HCT116 (cell line): ENCODE measurements around the gene TRIM66. TPM values are rescaled to one million over a fixed set of nuclear protein-coding genes. Genes with fewer than 3 reads are reported as not detected.

Experiments
- ATAC-seq: fragments of 200-7000 bp; cut with Tn5 transposase; 2 replicates; pipeline ENCODE4 v1.9.1; 2020; ENCODE audit warnings: mild to moderate bottlenecking, moderate library complexity
- BruUV-seq: library from RNA; stranded (reverse); fragments of 400-500 nt; replicated peaks from 2 replicates; lab custom pipeline; 2021; lab: Mats Ljungman, UMichigan
- CTCF ChIA-PET: fragments of 300-600 bp; sonication (Branson Sonifier 250); formaldehyde crosslinking; loops from one replicate; lab custom pipeline; 2021; ENCODE audit warnings: antibody characterized with exemption; lab: Charles Lee
- POLR2A ChIA-PET: fragments of 300-600, 350-600 bp; sonication (Branson Sonifier 250); formaldehyde crosslinking; loops from one replicate; lab custom pipeline; 2021; ENCODE audit warnings: antibody characterized with exemption; lab: Charles Lee
- RAD21 ChIA-PET, 2 experiments: fragments of 300-600 bp; sonication (Branson Sonifier 250); formaldehyde crosslinking; loops; one replicate each; lab custom pipeline; 2023; ENCODE audit warnings: low total read pairs in 2 of 2; ENCODE audit not compliant: uncharacterized antibody in 2 of 2, unreplicated experiment in 2 of 2, low non-redundant PET in 1 of 2; lab: Charles Lee
- DNase-seq: peaks from one replicate; pipeline ENCODE4 v3.0.0-alpha.2; 2010; ENCODE audit warnings: low read depth, low spot score
- H2AFZ ChIP-seq: fragments of 200-600 bp; shearing (Covaris generic), sonication (generic); 2 replicates; pipeline ENCODE4 v1.6.1; 2017; ENCODE audit warnings: low read depth, mixed run types, mixed read lengths, antibody characterized with exemption, low read length; ENCODE audit not compliant: poor library complexity, severe bottlenecking
- H3K27ac ChIP-seq: 2 replicates; pipeline ENCODE4 v1.5.1; 2012; ENCODE audit warnings: low read depth, low read length
- H3K27me3 ChIP-seq: fragments of 200-600 bp; sonication (generic); 2 replicates; pipeline ENCODE4 v1.6.1; 2016; ENCODE audit warnings: mixed run types, low read length, mixed read lengths; ENCODE audit not compliant: insufficient read depth
- H3K36me3 ChIP-seq, 2 experiments: fragments of 200-500 bp in 1 of 2; fragments of 200-600 bp in 1 of 2; sonication (Bioruptor generic) in 1 of 2; sonication (generic) in 1 of 2; 2 replicates each; pipeline versions ENCODE4 v1.5.1 to v1.6.1; 2014 to 2016; ENCODE audit warnings: low read length in 2 of 2, inconsistent platforms in 1 of 2, mixed read lengths in 1 of 2, mixed run types in 1 of 2; ENCODE audit not compliant: insufficient read depth in 2 of 2, control insufficient read depth in 1 of 2
- H3K4me1 ChIP-seq, 2 experiments: fragments of 200-600 bp in 1 of 2; sonication (generic) in 1 of 2; 2 replicates each; pipeline versions ENCODE4 v1.5.1 to v1.6.1; 2012 to 2017; ENCODE audit warnings: low read length in 2 of 2, inconsistent platforms in 1 of 2, mild to moderate bottlenecking in 1 of 2, mixed read lengths in 1 of 2, mixed run types in 1 of 2, moderate library complexity in 1 of 2; ENCODE audit not compliant: insufficient read depth in 2 of 2, control insufficient read depth in 1 of 2
- H3K4me2 ChIP-seq: fragments of 200-600 bp; sonication (generic); 2 replicates; pipeline ENCODE4 v1.6.1; 2017; ENCODE audit warnings: mixed run types, low read length, mixed read lengths
- H3K4me3 ChIP-seq, 2 experiments: fragments of 200-600 bp in 1 of 2; sonication (generic) in 1 of 2; replicated peaks in 1 of 2; 2 replicates each; pipeline ENCODE4 v1.5.1; 2011 to 2016; ENCODE audit warnings: low read length in 2 of 2, control low read depth in 1 of 2, low read depth in 1 of 2, mild to moderate bottlenecking in 1 of 2, mixed read lengths in 1 of 2, mixed run types in 1 of 2
- H3K79me2 ChIP-seq: fragments of 200-600 bp; sonication (generic); 2 replicates; pipeline ENCODE4 v1.6.1; 2017; ENCODE audit warnings: mild to moderate bottlenecking, mixed run types, low read length, moderate library complexity, mixed read lengths; ENCODE audit not compliant: insufficient read depth
- H3K9ac ChIP-seq: fragments of 200-600 bp; sonication (generic); 2 replicates; pipeline ENCODE4 v1.6.1; 2016; ENCODE audit warnings: low read length, mixed read lengths
- H3K9me2 ChIP-seq: fragments of 200-600 bp; sonication (generic), shearing (Covaris generic); 2 replicates; pipeline ENCODE4 v1.6.1; 2017; ENCODE audit warnings: mixed run types, mild to moderate bottlenecking, moderate library complexity; ENCODE audit not compliant: insufficient read depth
- H3K9me3 ChIP-seq, 2 experiments: fragments of 200-500 bp in 1 of 2; fragments of 200-600 bp in 1 of 2; sonication (Bioruptor generic) in 1 of 2; sonication (generic) in 1 of 2; 2 replicates each; pipeline ENCODE4 v1.6.1; 2014 to 2017; ENCODE audit warnings: low read length in 2 of 2, mixed read lengths in 2 of 2, inconsistent platforms in 1 of 2, low read depth in 1 of 2, mild to moderate bottlenecking in 1 of 2, mixed run types in 1 of 2, moderate library complexity in 1 of 2; ENCODE audit not compliant: control insufficient read depth in 1 of 2, insufficient read depth in 1 of 2
- H4K20me1 ChIP-seq: fragments of 200-600 bp; sonication (generic), shearing (Covaris generic); 2 replicates; pipeline ENCODE4 v1.6.1; 2017; ENCODE audit warnings: mixed run types, mild to moderate bottlenecking, moderate library complexity; ENCODE audit not compliant: insufficient read depth
- CBX3 ChIP-seq: IDR thresholded peaks from 2 replicates; pipeline ENCODE4 v1.6.1; 2012; ENCODE audit warnings: low read depth
- CEBPB ChIP-seq: IDR thresholded peaks from 2 replicates; pipeline ENCODE4 v1.6.1; 2012; ENCODE audit warnings: low read depth
- EGR1 ChIP-seq: IDR thresholded peaks from 2 replicates; pipeline ENCODE4 v1.6.1; 2012; ENCODE audit warnings: low read depth
- EZH2 ChIP-seq: fragments of 200-600 bp; sonication (generic); IDR thresholded peaks from 2 replicates; pipeline ENCODE4 v1.6.1; 2017; ENCODE audit warnings: antibody characterized with exemption, mixed run types
- SIN3A ChIP-seq: IDR thresholded peaks from 2 replicates; pipeline ENCODE4 v1.6.1; 2012; ENCODE audit warnings: low read depth
- ZNF274 ChIP-seq: fragments of 200-500 bp; sonication (Bioruptor generic); IDR thresholded peaks from 2 replicates; pipeline ENCODE4 v1.6.1; 2014; ENCODE audit warnings: mild to moderate bottlenecking, low read depth, low read length, inconsistent platforms
- intact Hi-C: fragments of 100-400 bp; cut with micrococcal nuclease; formaldehyde crosslinking; loops from 2 replicates; pipeline ENCODE4 v1.10.0; 2022
- total RNA-seq: library from RNA; stranded (reverse); gene quantifications from one replicate; pipeline ENCODE4 v1.2.1, GENCODE V29; 2021; ENCODE audit not compliant: unreplicated experiment
- TF ChIP-seq, protein P1 (sequence below): IDR thresholded peaks from 2 replicates; pipeline ENCODE4 v1.6.1; 2011; ENCODE audit warnings: mild to moderate bottlenecking, low read length, moderate library complexity; ENCODE audit not compliant: insufficient replicate concordance; ENCODE audit errors: extremely low read depth
- TF ChIP-seq, protein P2 (sequence below): IDR thresholded peaks from 2 replicates; pipeline ENCODE4 v1.6.1; 2012

Gene TRIM66
- total RNA-seq, 1 experiment from 2014 or later: 24.8 TPM

DNA sequence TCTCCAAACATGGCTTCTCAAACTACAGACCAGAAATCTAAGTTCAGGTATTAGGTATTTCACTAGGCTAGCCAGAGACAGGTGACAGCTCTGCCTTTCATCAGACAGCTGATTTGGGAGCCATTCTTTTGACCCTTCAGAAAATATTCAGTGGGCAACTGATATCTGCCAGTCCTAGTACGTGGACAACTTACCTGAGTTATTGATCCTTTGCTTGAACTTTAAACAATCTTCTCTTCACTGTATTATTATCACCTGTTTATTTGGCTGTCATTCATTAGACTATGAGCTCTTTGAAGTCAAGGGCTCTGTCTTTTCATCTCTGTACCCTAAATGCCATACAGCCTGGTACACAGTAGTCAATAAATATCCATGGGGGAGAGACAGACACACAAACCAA, 17.2 kb downstream of the TRIM66 start:
- RAD21 ChIA-PET: no interaction called here
- no peak for DNase-seq
- H3K36me3 ChIP-seq: peaks cover 0 to 25% of the 10 kb centered on the region in 2 experiments; a peak in 2 of 4 replicates
- H3K27me3 ChIP-seq: no peaks in the 10 kb centered on the region
- POLR2A ChIA-PET: no interaction called here
- ATAC-seq: no peak
- no TSS peak for BruUV-seq
- H3K4me3 ChIP-seq: no peak overlapping the region
- no peak overlapping the region for H2AFZ ChIP-seq
- CTCF ChIA-PET: no interaction called here
- no peaks in the 10 kb centered on the region for H4K20me1 ChIP-seq
- TF ChIP-seq SIN3A: no peak
- TF ChIP-seq ZNF274: no peak
- TF ChIP-seq EGR1: no peak
- TF ChIP-seq CEBPB: no peak
- no peak for TF ChIP-seq CBX3
- TF ChIP-seq, protein P1, sequence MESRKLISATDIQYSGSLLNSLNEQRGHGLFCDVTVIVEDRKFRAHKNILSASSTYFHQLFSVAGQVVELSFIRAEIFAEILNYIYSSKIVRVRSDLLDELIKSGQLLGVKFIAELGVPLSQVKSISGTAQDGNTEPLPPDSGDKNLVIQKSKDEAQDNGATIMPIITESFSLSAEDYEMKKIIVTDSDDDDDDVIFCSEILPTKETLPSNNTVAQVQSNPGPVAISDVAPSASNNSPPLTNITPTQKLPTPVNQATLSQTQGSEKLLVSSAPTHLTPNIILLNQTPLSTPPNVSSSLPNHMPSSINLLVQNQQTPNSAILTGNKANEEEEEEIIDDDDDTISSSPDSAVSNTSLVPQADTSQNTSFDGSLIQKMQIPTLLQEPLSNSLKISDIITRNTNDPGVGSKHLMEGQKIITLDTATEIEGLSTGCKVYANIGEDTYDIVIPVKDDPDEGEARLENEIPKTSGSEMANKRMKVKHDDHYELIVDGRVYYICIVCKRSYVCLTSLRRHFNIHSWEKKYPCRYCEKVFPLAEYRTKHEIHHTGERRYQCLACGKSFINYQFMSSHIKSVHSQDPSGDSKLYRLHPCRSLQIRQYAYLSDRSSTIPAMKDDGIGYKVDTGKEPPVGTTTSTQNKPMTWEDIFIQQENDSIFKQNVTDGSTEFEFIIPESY: no peak
- TF ChIP-seq, protein P2, sequence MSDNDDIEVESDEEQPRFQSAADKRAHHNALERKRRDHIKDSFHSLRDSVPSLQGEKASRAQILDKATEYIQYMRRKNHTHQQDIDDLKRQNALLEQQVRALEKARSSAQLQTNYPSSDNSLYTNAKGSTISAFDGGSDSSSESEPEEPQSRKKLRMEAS: no peak
- TF ChIP-seq EZH2: no peak
- no peak overlapping the region for H3K27ac ChIP-seq
- no peak overlapping the region for H3K4me2 ChIP-seq
- no peaks in the 10 kb centered on the region for H3K9me2 ChIP-seq
- no peaks in the 10 kb centered on the region for H3K9me3 ChIP-seq
- intact Hi-C loops: no loop called here
- H3K79me2 ChIP-seq: no peaks in the 10 kb centered on the region; the same call in 1 of the 2 replicates
- no peak overlapping the region for H3K9ac ChIP-seq
- H3K4me1 ChIP-seq: peaks cover 0 to 7% of the 10 kb centered on the region in 2 experiments; a peak in 2 of 4 replicates
